GM12891 (cell line): ENCODE measurements around the gene PDP2.
"Not testable (repeated sequence)": the region's sequence is repeated elsewhere in the genome, so short reads cannot be mapped to it uniquely, and the experiment has no call there.

ENCODE experiments used
- DNase-seq: peaks from one replicate; pipeline ENCODE4 v3.0.0; 2011; ENCODE audit warnings: low spot score; ENCODE audit not compliant: insufficient read length
- FAIRE-seq: peaks from 2 replicates; lab custom pipeline; 2011; peaks lifted over from hg19 to GRCh38; lab: Jason Lieb, UNC
- PAX5 ChIP-seq: IDR thresholded peaks from 2 replicates; pipeline ENCODE4 v1.6.1; 2011; ENCODE audit warnings: low read length, moderate library complexity, mild to moderate bottlenecking; ENCODE audit not compliant: insufficient read depth, severe bottlenecking
- POLR2A ChIP-seq: IDR thresholded peaks from 2 replicates; pipeline ENCODE4 v1.6.1; 2011; ENCODE audit warnings: low read depth, low read length, control low read depth
- POLR2AphosphoS5 ChIP-seq: IDR thresholded peaks from 2 replicates; pipeline ENCODE4 v1.6.1; 2011; ENCODE audit warnings: low read depth, low read length, control low read depth
- POU2F2 ChIP-seq: IDR thresholded peaks from 2 replicates; pipeline ENCODE4 v1.6.1; 2011; ENCODE audit warnings: low read depth, mild to moderate bottlenecking, control low read depth, low read length, moderate library complexity
- SPI1 ChIP-seq: IDR thresholded peaks from 2 replicates; pipeline ENCODE4 v1.6.1; 2011; ENCODE audit warnings: low read depth, low read length, control low read depth
- TAF1 ChIP-seq: IDR thresholded peaks from 2 replicates; pipeline ENCODE4 v1.6.1; 2011; ENCODE audit warnings: low read depth, low read length, control low read depth

PDP2 gene

DNA sequence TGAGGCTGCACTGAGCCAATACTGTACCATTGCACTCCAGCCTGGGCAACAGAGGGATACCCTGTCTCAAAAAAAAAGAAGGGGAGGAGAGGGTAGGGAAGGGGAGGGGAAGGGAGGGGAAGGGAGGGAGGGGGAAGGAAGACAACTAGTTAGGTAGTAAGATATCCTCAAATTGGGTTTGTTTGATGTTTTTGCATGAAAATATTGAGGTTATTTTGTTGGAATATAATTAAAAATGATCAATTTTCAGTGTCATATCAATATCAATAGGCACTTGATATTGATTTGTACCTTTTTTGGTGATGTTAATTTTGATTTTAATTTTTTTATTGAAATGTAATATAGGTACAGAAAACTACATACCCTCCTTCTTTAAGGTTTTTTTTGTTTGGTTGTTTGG, 16.6 kb upstream of the PDP2 start:
- no peak for DNase-seq
- no peak for TF ChIP-seq POLR2AphosphoS5
- TF ChIP-seq POU2F2: no peak
- no peak for TF ChIP-seq TAF1
- no peak for TF ChIP-seq SPI1
- no peak for TF ChIP-seq POLR2A
- TF ChIP-seq PAX5: no peak
- no peak for FAIRE-seq

DNA sequence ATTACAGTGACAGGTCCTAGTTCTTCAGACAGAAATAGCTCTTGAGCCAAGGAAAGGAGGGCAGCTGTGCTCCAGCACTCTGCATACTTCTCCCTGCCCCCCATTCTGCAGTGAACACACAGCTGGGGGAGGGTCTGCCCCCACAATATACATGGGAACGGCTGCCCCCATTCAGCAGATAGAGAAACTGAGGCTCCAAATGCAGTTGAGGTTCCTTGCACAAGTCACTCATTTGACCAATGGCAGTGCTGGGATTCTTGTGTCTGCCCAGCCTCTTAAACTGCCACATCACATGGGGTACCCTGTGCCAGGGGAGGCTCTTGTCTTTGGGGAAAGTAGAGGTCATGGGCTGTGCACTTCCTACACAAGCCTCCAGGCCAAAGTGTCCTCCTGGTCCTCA, 10.9 kb upstream of the PDP2 start:
- TF ChIP-seq SPI1 (no peak), POLR2A (no peak), POLR2AphosphoS5 (no peak), POU2F2 (no peak)
- DNase-seq (no peak), FAIRE-seq (no peak)

DNA sequence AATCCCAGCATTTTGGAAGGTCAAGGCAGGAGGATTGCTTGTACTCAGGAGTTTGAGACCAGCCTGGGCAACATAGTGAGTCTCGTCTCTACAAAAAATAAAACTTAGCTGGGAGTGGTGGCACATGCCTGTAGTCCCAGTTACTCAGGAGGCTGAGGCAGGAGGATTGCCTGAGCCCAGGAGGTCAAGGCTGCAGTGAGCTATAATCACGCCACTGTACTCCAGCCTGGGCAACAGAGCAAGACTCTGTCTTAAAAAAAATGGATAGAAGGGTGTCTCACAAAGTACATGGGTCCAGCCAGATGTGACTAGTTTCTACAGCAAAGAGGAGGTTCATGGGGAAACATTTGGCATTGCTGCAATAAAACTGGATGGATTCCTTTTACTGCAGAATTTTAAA, 9.0 kb upstream of the PDP2 start:
- FAIRE-seq, DNase-seq: not testable (repeated sequence)

DNA sequence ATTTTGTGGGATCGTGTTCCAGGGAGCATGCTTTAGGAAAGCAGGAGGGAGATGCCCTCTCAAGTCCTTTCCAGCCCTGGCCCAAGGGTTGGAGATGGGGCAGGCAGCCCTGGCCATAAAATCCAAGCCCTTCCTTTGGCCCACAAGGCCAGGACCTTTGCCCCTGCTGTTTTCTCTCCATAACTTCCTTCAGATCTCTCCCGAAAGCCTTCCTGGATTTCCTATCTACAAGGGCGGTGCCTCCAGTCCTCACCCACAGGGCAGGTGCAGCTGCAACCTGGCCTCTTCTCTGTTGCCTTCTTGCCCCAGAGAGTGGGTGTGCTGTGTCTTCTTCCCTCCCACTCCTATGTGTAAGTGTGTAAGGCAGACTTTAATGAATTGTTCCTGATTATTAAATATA, 8.5 kb upstream of the PDP2 start:
- FAIRE-seq: no peak

DNA sequence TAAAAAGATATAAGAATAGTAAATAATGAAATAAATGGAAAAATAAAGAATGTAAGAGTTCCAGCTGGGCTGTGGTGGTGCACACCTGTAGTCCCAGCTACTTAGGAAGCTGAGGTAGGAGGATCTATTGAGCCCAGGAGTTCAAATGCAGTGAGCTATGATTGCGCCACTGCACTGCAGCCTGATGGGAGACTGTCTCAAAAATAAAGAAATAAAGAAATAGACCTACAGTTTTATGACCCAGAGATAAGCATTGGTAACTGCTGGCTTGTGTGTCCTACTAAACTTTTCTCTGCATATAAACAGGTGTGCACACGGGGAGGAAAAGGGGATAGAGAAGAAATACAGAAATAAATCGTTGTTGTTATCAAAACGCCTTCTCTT, 7.8 kb upstream of the PDP2 start:
- DNase-seq (no peak), FAIRE-seq (no peak)
- no peak for TF ChIP-seq SPI1
- TF ChIP-seq POLR2A: no peak
- no peak for TF ChIP-seq TAF1
- TF ChIP-seq POU2F2: no peak
- TF ChIP-seq PAX5: no peak
- TF ChIP-seq POLR2AphosphoS5: no peak

More for the DNA sequence above, 8.5 kb upstream of the PDP2 start:
- no peak for TF ChIP-seq POU2F2
- TF ChIP-seq SPI1: no peak
- no peak for TF ChIP-seq POLR2AphosphoS5
- no peak for TF ChIP-seq TAF1
- no peak for TF ChIP-seq PAX5
- TF ChIP-seq POLR2A: no peak
- DNase-seq: no peak

DNA sequence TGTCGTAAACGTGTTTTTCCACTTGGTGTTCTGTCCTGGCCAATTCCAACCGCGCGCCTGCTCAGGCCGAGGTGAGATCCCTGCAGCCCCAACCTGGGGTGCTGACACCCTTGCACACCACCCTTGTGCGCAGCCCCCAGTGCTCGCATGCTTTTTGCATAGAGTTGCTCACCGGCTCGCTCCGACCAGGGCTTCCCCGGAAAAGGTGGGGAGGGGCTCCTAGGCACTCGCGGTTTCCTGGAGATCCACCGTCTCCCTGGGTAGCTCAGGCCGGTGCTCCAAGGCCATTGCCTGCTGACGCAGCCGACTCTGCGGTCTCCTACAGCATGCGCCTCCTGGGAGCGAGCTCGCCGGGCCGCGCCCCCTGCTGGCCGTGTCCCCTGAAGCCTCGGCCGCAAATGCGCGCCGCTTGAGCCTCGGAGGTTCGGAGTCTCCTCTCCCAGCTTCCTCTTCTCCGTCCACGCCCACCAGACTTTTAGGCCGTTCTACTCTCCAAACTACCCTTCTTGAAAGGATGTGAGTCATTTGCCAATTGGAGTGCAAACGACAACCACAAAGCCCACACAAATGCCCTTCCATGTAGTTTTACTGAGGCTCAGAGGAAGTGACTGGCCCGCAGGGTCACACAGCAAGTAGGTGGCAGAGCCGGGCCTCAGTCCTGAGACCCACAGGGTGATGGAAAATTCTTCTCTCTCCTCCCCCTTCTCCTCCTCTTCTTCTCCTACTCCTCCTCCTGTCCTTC, 7.2 kb upstream of the PDP2 start:
- FAIRE-seq: peak; percentile 97
- TF ChIP-seq SPI1 (peak; percentile 60), TAF1 (no peak)
- DNase-seq: peak; percentile 84

DNA sequence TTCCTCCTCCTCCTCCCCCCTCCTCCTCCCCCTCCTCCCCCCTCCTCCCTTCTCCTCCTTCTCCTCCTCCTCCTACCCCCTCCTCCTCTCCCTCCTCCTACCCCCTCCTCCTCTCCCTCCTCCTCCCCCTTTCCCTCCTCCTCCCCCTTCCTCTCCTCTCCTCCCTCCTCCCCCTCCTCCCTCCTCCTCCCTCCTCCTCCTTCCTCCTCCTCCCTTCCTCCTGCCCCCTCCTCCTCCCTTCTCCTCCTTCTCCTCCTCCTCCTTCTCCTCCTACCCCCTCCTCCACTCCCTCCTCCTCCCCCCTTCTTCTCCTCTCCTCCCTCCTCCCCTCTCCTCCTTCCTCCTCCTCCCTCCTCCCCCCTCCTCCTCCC, 6.6 kb upstream of the PDP2 start:
- DNase-seq: no peak
- no peak for FAIRE-seq
- TF ChIP-seq POLR2A (no peak), TAF1 (no peak), PAX5 (no peak), POLR2AphosphoS5 (no peak), POU2F2 (no peak), SPI1 (no peak)

DNA sequence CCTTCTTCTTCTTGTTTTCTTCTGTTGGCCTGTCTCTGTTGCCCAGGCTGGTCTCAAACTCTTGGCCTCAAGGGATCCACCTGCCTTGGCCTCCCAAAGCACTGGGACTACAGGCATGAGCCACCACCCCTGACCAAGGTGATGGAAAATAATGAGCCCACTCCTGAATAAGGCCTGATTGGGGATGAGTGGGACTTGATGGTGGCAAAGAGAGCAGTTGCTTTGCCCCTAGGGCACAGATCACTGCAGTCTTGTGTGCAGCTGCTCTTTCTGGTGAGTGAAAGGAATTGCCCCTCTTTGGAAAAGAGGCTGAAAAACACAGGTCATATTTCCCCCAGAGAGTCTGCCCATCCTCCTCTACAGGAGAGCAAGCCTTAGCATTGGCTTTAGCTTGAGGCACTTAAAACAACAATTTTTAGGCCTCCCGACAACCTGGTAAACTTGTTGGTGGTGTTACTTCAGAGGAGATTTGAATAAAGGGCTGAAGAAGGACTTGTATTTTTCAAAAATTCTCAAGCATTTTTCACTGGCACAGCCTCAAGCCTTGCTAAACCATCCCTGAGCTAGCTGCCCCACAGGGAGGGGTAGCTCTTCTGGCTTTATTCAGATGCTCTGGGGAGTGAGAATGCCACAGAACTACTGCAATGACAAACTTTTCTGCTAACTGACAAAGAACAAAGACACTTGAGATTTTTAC, 6.1 kb upstream of the PDP2 start:
- peak; percentile 78 for FAIRE-seq
- TF ChIP-seq SPI1 (no peak), PAX5 (no peak), POLR2AphosphoS5 (no peak), POU2F2 (no peak), TAF1 (no peak), POLR2A (no peak)
- DNase-seq: no peak

DNA sequence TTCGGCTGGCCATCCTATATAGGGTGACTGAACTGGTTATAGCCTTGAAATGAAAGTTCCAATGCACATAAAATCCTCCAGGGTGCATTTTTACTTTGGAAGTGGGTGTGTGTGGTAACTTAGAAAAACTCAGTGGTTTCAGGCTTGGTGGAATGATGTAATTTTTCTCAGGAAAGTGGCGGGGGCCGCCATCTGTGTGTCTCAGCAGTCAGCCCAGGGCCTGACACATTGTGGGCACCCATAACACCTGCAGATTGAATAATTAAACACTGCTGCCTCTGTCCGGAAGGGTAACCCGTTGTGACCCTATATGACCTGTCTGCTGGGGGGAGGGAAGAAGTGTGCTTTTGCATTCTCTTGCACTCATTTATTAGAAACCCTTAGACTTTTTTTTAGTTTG, 2.2 kb upstream of the PDP2 start:
- DNase-seq (no peak), FAIRE-seq (peak; percentile 26)
- no peak for TF ChIP-seq SPI1
- no peak for TF ChIP-seq POLR2AphosphoS5
- TF ChIP-seq POU2F2: 0 out of 2 replicates have a peak, but pooled peaks have one; percentile 35
- no peak for TF ChIP-seq TAF1
- no peak for TF ChIP-seq PAX5

DNA sequence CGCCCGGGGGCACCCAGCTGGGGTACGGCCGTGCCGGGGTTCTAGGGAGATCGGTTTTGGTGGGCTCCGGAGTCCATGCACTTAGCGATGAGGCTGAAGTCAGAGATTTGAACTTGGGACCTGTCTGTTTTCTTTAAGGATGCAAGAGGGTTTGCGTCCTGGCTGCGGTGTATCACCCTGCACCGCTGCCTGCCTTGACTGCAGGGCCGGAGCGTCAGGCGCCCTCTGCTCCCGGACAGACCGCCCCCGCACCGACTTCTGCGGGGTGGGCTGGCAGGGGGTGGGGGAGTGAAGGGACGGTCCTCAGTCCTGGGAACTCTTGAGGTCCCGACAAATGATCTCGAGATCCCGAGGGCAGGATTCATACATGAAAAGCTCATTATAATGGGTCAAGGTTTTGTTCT, 701 bp downstream of the PDP2 start:
- FAIRE-seq (peak; percentile 40), DNase-seq (no peak)

DNA sequence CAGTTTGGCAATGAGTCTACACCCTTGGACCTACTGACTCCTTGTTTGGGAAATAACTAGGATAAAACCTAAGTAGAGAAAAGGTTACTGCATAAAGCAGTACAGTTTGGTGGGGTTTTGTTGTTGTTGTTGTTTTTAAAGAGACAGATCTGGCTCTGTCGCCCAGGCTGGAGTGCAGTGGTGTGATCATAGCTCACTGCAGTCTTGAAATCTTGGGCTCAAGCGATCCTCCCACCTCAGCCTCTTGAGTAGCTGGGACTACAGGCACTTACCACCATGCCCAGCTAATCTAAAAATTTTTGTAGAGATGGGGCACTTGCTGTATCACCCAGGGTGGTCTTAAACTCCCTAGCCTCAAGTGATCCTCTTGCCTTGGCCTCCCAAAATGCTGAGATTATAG, 1.2 kb downstream of the PDP2 start:
- TF ChIP-seq POLR2A: no peak
- no peak for TF ChIP-seq PAX5
- no peak for TF ChIP-seq SPI1
- TF ChIP-seq POU2F2: no peak
- no peak for TF ChIP-seq TAF1
- TF ChIP-seq POLR2AphosphoS5: no peak
- FAIRE-seq (no peak), DNase-seq (no peak)

More for the DNA sequence above, 701 bp downstream of the PDP2 start:
- TF ChIP-seq TAF1 (no peak), PAX5 (no peak)
